ENCODE measurements around the gene SLC16A8. TPM values are rescaled to one million over a fixed set of nuclear protein-coding genes. Genes with fewer than 3 reads are reported as not detected.

The SLC16A8 gene
- total RNA-seq, 1 experiment from 2014 or later: 1.1 TPM

- Histone ChIP-seq H3K4me1 (ENCODE audit: insufficient read depth, low read length) (peaks cover under 1% of the 10 kb centered on the region; the same call in 1 of the 2 replicates), H3K56ac (ENCODE audit: insufficient read length, low read depth, low read length) (no peak overlapping the region), H2AK5ac (ENCODE audit: insufficient read length, low read length) (no peak overlapping the region), H2BK20ac (ENCODE audit: low read depth, low read length, poor library complexity, severe bottlenecking) (no peak overlapping the region), H3K4ac (ENCODE audit: low read depth, low read length) (no peak overlapping the region), H3K27ac (ENCODE audit: insufficient read length, low read depth, low read length) (no peak overlapping the region), H3K14ac (ENCODE audit: insufficient read depth, low read length) (no peak overlapping the region), H2BK5ac (ENCODE audit: insufficient read length, low read length) (no peak overlapping the region), H2AFZ (ENCODE audit: low read length) (no peak overlapping the region), H3T11ph (ENCODE audit: low read length) (no peak overlapping the region), H3K18ac (ENCODE audit: insufficient read length, low read depth, low read length) (no peak overlapping the region), H3K27me3 (ENCODE audit: insufficient read depth, low read length) (no peaks in the 10 kb centered on the region), H2BK120ac (ENCODE audit: low read depth, low read length, poor library complexity, severe bottlenecking) (no peak overlapping the region), H3K23ac (ENCODE audit: insufficient read length, low read depth, low read length) (no peak overlapping the region), H2BK12ac (ENCODE audit: insufficient read length, low read depth, low read length) (no peak overlapping the region), H3K4me2 (ENCODE audit: insufficient read depth, insufficient read length, low read length) (no peak overlapping the region), H3K79me2 (ENCODE audit: insufficient read depth, low read length) (no peaks in the 10 kb centered on the region), H4K8ac (replicated peaks; ENCODE audit: insufficient read length, low read depth, low read length) (no peak overlapping the region), H4K5ac (ENCODE audit: insufficient read length, low read depth, low read length) (no peak overlapping the region), H3K79me1 (ENCODE audit: insufficient read depth, low read depth, low read length, poor library complexity, severe bottlenecking) (no peaks in the 10 kb centered on the region), H2BK15ac (ENCODE audit: low read depth, low read length) (no peak overlapping the region), H4K20me1 (ENCODE audit: control insufficient read depth, insufficient read depth, insufficient read length) (no peaks in the 10 kb centered on the region), H4K91ac (ENCODE audit: insufficient read length, low read depth, low read length) (no peak overlapping the region), H3K23me2 (ENCODE audit: insufficient read length, low read depth, low read length, poor library complexity, severe bottlenecking) (no peaks in the 10 kb centered on the region), H3K9me3 (ENCODE audit: control insufficient read depth, low read depth, low read length) (no peaks in the 10 kb centered on the region), H3K9ac (ENCODE audit: extremely low read depth, insufficient read length, low read length) (no peak overlapping the region)
- no peak overlapping the region for H3K4me3 Mint-ChIP-seq
- WGBS (ENCODE audit: extremely low coverage, insufficient read length, low lambda C conversion rate): no CpG with 5 or more reads among the region's 5 CpGs
- no peaks in the 10 kb centered on the region for H3K9me3 Mint-ChIP-seq
- no peak for DNase-seq
- no peaks in the 10 kb centered on the region for H3K36me3 Mint-ChIP-seq (ENCODE audit: insufficient read depth in 1 of 3, low read depth in 3 of 3)
- no peak for TF ChIP-seq CTCF (conservative IDR thresholded peaks at IDR 0.05)
- peaks cover 28% of the 10 kb centered on the region for H3K27me3 Mint-ChIP-seq (ENCODE audit: low read depth)
- no peak overlapping the region for H3K27ac Mint-ChIP-seq
- peaks cover 21 to 35% of the 10 kb centered on the region in 2 experiments for H3K4me1 Mint-ChIP-seq
These were observed 54.1 kb downstream of the SLC16A8 start for GRCh38 chr22:38029901-38030300.
